NCI-H82 (cell line): Measurements from ENCODE around the gene TAS2R14.

Experiments
- DNase-seq: peaks from one replicate; lab custom pipeline; 2025; lab: John Stamatoyannopoulos, UW

Gene TAS2R14

DNA sequence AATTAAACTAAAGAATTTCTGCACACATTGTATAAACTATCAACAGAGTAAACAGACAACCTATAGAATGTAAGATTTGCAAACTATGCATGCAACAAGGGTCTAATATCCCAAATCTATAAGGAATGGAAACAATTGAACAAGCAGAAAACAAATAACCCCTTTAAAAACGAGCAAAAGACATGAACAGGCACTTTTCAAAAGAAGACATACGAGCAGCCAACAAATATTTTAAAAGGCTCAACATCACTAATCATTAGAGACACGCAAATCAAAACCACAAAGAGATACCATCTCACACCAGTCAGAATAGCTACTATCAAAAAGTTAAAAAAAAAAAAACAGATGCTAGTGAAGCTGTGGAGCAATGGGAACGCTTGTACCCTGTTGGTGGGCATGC lies 34.4 kb downstream of the TAS2R14 start:
- no peak for DNase-seq

DNA sequence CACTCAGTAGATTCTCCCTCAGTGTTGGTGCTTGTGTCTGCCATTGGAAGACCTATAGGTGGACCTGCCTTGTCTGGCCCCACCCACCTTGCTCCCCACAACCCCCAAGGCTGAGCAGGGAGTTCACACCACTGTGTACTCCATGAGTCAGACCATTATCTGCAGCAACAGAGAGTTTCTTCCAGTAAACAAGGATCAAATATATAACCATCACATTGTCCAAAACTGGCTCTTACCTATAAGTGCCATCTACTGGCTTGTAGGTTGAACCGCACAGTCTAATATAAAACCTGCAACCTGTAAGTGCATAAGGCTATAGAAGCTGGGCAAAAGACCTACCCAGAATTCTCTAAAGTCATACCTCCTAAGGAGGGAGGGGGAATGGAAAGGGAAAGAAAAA lies 37.6 kb downstream of the TAS2R14 start:
- DNase-seq = no peak

DNA sequence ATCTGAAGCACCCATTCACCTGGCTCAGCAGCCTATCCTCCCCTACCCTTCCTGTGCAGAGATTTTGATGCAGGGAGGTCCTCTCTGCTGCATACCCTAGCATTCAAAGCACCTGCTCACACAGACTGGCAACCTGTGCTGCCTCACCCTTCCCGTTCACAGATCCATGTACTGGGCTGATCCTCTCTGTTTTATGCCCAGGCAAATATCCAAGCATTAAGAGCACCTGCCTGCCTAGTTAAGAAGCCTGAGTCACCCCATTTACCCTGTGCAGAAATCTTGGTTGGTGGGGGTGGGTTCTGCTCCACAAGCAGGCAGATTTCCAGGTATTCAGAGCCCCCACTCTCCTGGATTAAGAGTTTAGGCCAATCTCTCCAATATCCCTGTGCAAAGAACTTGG lies 38.1 kb downstream of the TAS2R14 start:
- DNase-seq = no peak

DNA sequence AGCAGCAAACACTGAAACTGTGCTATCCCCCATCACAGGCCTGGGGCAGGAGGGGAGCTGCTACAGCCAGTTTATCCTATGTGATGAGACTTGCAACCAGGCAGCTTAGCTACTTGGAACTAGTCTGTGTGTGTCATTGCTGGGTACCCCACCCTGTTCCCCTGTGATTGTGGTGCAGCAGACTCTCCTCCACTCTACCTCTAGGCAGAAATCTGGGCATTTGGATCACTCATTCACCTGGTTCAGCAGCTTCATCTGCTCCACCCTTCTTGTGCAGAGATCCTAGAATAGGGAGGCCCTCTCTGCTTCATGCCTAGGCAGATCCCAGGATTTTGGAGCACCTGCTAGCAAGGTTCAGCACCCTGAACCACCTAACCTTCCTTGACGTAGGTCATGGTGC lies 38.5 kb downstream of the TAS2R14 start:
- DNase-seq = no peak

DNA sequence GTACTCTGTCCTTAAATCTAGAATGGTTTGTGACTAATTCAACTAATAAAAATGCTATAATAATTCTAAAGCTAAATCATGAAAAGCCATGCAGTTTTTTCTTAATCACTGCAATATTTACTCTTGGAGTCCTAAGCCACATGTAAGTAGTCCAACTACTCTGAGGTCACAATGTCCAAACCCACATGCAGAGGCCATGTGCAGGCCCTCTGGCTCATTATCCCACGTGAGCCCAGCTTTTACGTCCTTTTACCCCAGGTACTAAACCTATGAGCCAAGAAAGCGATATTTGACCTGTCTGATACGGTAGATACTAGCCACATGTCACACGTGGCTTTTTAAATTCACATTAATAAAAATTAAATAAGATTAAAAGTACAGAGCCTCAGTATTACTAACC lies 42.2 kb downstream of the TAS2R14 start:
- no peak for DNase-seq

DNA sequence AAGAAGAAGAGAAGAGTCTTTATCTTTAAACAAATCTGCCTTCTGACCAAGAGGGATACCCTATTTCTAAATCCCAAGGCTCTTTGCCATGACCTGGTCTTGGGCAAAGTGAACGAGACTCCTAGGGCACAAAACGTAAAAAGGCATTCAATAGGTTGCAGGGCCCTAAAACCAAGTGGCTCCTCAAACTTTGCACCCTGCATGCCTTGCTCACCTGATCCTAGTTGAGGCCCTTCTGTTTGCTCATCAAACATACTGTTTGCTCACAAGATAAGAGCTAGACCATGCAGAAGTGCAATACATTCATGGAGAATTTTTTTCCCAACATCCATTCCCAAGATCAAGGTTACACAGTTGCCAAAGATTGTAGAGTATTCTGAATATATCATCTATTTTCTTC lies 47.1 kb downstream of the TAS2R14 start:
- DNase-seq = no peak

DNA sequence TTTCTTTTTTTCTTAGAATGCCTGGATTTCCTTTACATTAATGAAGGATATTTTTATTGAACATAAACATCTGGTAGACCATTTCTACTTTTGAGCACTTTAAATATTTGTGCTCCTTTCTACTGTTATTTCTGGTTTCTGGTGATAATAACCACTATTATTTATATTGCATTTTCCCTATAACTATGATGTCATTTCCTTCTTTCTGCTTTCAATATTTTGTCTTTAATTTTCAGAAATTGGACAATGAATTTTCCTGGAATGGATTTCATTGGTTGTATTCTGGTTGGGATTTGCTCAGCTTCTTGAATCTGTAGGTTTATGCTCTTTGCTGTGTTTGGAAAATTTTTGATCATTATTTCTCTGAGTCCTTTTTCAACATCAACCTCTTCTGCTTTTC lies 49.8 kb downstream of the TAS2R14 start:
- no peak for DNase-seq
